H1 (cell line): Measurements from ENCODE around the gene CHRNG. TPM values are rescaled to one million over a fixed set of nuclear protein-coding genes. Genes with fewer than 3 reads are reported as not detected.

Source experiments
- CTCF ChIA-PET: fragments of 300-600 bp; sonication (Branson Sonifier 250); formaldehyde crosslinking; loops from one replicate; lab custom pipeline; 2021; ENCODE audit not compliant: partially characterized antibody; lab: Charles Lee
- POLR2A ChIA-PET: fragments of 300-600 bp; sonication (Branson Sonifier 250); formaldehyde crosslinking; loops from one replicate; lab custom pipeline; 2021; ENCODE audit warnings: inconsistent platforms; ENCODE audit not compliant: partially characterized antibody; lab: Charles Lee
- DNase-seq, 2 experiments: peaks; one replicate each; pipeline versions ENCODE4 v3.0.0 to v3.0.0-alpha.2; 2010 to 2022; ENCODE audit warnings: low spot score in 2 of 2, low read depth in 1 of 2, mixed read lengths in 1 of 2
- FAIRE-seq: peaks from 2 replicates; lab custom pipeline; 2011; peaks lifted over from hg19 to GRCh38; lab: Jason Lieb, UNC
- H2AFZ ChIP-seq: 2 replicates; pipeline ENCODE4 v1.8.1; 2012; ENCODE audit warnings: low read length, inconsistent platforms
- H2AK5ac ChIP-seq: 2 replicates; pipeline ENCODE4 v1.6.1; 2013; ENCODE audit warnings: low read depth, low read length
- H2BK120ac ChIP-seq: replicated peaks from 2 replicates; pipeline ENCODE3; 2013; ENCODE audit warnings: low read depth, low read length, inconsistent platforms
- H2BK12ac ChIP-seq: 2 replicates; pipeline ENCODE4 v1.6.1; 2013; ENCODE audit warnings: low read depth, low read length
- H2BK15ac ChIP-seq: 2 replicates; pipeline ENCODE4 v1.6.1; 2013; ENCODE audit warnings: low read length
- H2BK20ac ChIP-seq: 2 replicates; pipeline ENCODE4 v1.6.1; 2013; ENCODE audit warnings: low read length
- H2BK5ac ChIP-seq: 2 replicates; pipeline ENCODE4 v1.6.1; 2013; ENCODE audit warnings: low read depth, low read length
- H3K14ac ChIP-seq: 2 replicates; pipeline ENCODE4 v1.6.1; 2013; ENCODE audit warnings: inconsistent platforms; ENCODE audit not compliant: insufficient read length
- H3K18ac ChIP-seq: 2 replicates; pipeline ENCODE4 v1.6.1; 2013; ENCODE audit warnings: low read length; ENCODE audit errors: extremely low read depth
- H3K23ac ChIP-seq: 2 replicates; pipeline ENCODE4 v1.6.1; 2013; ENCODE audit warnings: inconsistent platforms; ENCODE audit not compliant: insufficient read length
- H3K23me2 ChIP-seq: 2 replicates; pipeline ENCODE4 v1.6.1; 2013; ENCODE audit warnings: low read depth, low read length
- H3K27ac ChIP-seq: 2 replicates; pipeline ENCODE4 v1.6.1; 2011; ENCODE audit warnings: low read depth, low read length, inconsistent platforms
- H3K27me3 ChIP-seq, 4 experiments: replicated peaks in 1 of 4; 1 replicate in 1 of 4; 2 replicates in 3 of 4; pipeline versions ENCODE4 v1.6.1 to v1.8.1; 2011 to 2013; ENCODE audit warnings: low read length in 3 of 4, mild to moderate bottlenecking in 3 of 4, inconsistent platforms in 2 of 4, mixed read lengths in 2 of 4, moderate library complexity in 1 of 4; ENCODE audit not compliant: control insufficient read depth in 3 of 4, insufficient read depth in 3 of 4; ENCODE audit errors: extremely low read depth in 1 of 4
- H3K36me3 ChIP-seq, 4 experiments: 2 replicates each; pipeline versions ENCODE4 v1.6.1 to v1.8.1; 2011 to 2013; ENCODE audit warnings: mild to moderate bottlenecking in 4 of 4, low read length in 3 of 4, moderate library complexity in 2 of 4, control low read depth in 1 of 4, inconsistent platforms in 1 of 4; ENCODE audit not compliant: insufficient read depth in 4 of 4, control insufficient read depth in 2 of 4
- H3K4ac ChIP-seq: replicated peaks from 2 replicates; pipeline ENCODE3; 2013; ENCODE audit warnings: low read length, low read depth, mixed read lengths, inconsistent platforms; ENCODE audit not compliant: insufficient read length
- H3K4me1 ChIP-seq, 4 experiments: replicated peaks in 1 of 4; 1 replicate in 1 of 4; 2 replicates in 3 of 4; pipeline versions ENCODE4 v1.6.1 to v1.8.1; 2011 to 2013; ENCODE audit warnings: low read length in 3 of 4, inconsistent platforms in 2 of 4, mixed read lengths in 1 of 4; ENCODE audit not compliant: insufficient read depth in 4 of 4, control insufficient read depth in 3 of 4
- H3K4me2 ChIP-seq, 2 experiments: 2 replicates each; pipeline versions ENCODE4 v1.6.1 to v1.8.1; 2011 to 2013; ENCODE audit warnings: low read depth in 2 of 2, low read length in 2 of 2, control low read depth in 1 of 2, inconsistent platforms in 1 of 2, mild to moderate bottlenecking in 1 of 2; ENCODE audit not compliant: insufficient read depth in 1 of 2
- H3K4me3 ChIP-seq, 4 experiments: fragments of 200-600, 300-600 bp in 1 of 4; sonication (generic), shearing (Covaris generic), sonication (Bioruptor Twin) in 1 of 4; 2 replicates each; pipeline versions ENCODE4 v1.5.1 to v1.8.1; 2011 to 2016; ENCODE audit warnings: low read length in 4 of 4, low read depth in 3 of 4, control low read depth in 2 of 4, inconsistent platforms in 2 of 4, mild to moderate bottlenecking in 2 of 4, mixed read lengths in 1 of 4, moderate library complexity in 1 of 4; ENCODE audit not compliant: insufficient read depth in 2 of 4; ENCODE audit errors: extremely low read depth in 1 of 4
- H3K56ac ChIP-seq: replicated peaks from 2 replicates; pipeline ENCODE3; 2013; ENCODE audit warnings: low read depth, mild to moderate bottlenecking, mixed read lengths, low read length, inconsistent platforms; ENCODE audit not compliant: insufficient read length
- H3K79me1 ChIP-seq: 2 replicates; pipeline ENCODE4 v1.6.1; 2013; ENCODE audit warnings: low read depth, low read length, control low read depth
- H3K79me2 ChIP-seq, 2 experiments: 2 replicates each; pipeline versions ENCODE4 v1.6.1 to v1.8.1; 2012 to 2013; ENCODE audit warnings: low read length in 2 of 2, mild to moderate bottlenecking in 2 of 2, inconsistent platforms in 1 of 2; ENCODE audit not compliant: insufficient read depth in 2 of 2, control insufficient read depth in 1 of 2
- H3K9ac ChIP-seq, 4 experiments: replicated peaks in 1 of 4; 1 replicate in 1 of 4; 2 replicates in 3 of 4; pipeline versions ENCODE4 v1.6.1 to v1.8.1; 2011 to 2013; ENCODE audit warnings: low read depth in 3 of 4, low read length in 3 of 4, control low read depth in 2 of 4, mild to moderate bottlenecking in 2 of 4, moderate library complexity in 2 of 4, inconsistent platforms in 1 of 4; ENCODE audit errors: extremely low read depth in 1 of 4
- H3K9me3 ChIP-seq, 2 experiments: 2 replicates each; pipeline versions ENCODE4 v1.6.1 to v1.8.1; 2012 to 2013; ENCODE audit warnings: mild to moderate bottlenecking in 2 of 2, moderate library complexity in 2 of 2, control low read depth in 1 of 2, inconsistent platforms in 1 of 2, low read depth in 1 of 2, low read length in 1 of 2, mixed read lengths in 1 of 2; ENCODE audit not compliant: insufficient read depth in 2 of 2
- H4K20me1 ChIP-seq, 2 experiments: replicated peaks in 1 of 2; 2 replicates each; pipeline versions ENCODE3 to v1.8.1; 2011 to 2013; ENCODE audit warnings: inconsistent platforms in 2 of 2, low read length in 2 of 2, mild to moderate bottlenecking in 1 of 2; ENCODE audit not compliant: insufficient read depth in 2 of 2, control insufficient read depth in 1 of 2
- H4K5ac ChIP-seq: 2 replicates; pipeline ENCODE4 v1.6.1; 2013; ENCODE audit warnings: low read length, low read depth, mixed read lengths, inconsistent platforms; ENCODE audit not compliant: insufficient read length
- H4K8ac ChIP-seq: 2 replicates; pipeline ENCODE4 v1.8.0; 2013; ENCODE audit warnings: mild to moderate bottlenecking, moderate library complexity, low read length, inconsistent platforms; ENCODE audit not compliant: insufficient read depth; ENCODE audit errors: extremely low read depth
- H4K91ac ChIP-seq: replicated peaks from 2 replicates; pipeline ENCODE3; 2013; ENCODE audit warnings: low read length, mixed read lengths, inconsistent platforms; ENCODE audit not compliant: insufficient read length
- MAFK ChIP-seq: IDR thresholded peaks from 2 replicates; pipeline ENCODE4 v1.6.1; 2012; ENCODE audit warnings: low read depth, mild to moderate bottlenecking, improper control_type of control experiment, low read length
- TAF1 ChIP-seq: IDR thresholded peaks from 2 replicates; pipeline ENCODE4 v1.6.1; 2011; ENCODE audit warnings: mild to moderate bottlenecking, low read depth, low read length
- WGBS, 2 experiments: shearing (Covaris generic) in 1 of 2; methylation state at CpG; one replicate each; pipeline versions ENCODE4 v1.1.6 to v1.1.7; 2013 to 2015; ENCODE audit warnings: low lambda C conversion rate in 2 of 2, mixed read lengths in 2 of 2, inconsistent platforms in 1 of 2, low coverage in 1 of 2, missing lambda C conversion rate in 1 of 2; ENCODE audit not compliant: insufficient replicate concordance in 2 of 2, insufficient coverage in 1 of 2, insufficient read length in 1 of 2; ENCODE audit errors: extremely low coverage in 1 of 2, missing lambda C conversion rate in 1 of 2; 5-methylcytosine and 5-hydroxymethylcytosine counted together
- polyA plus RNA-seq, 7 experiments: library from polyadenylated mRNA; depleted of rRNA in 3 of 7; stranded (reverse) in 5 of 7; unstranded in 2 of 7; fragments of >200 nt in 5 of 7; fragments of 200-250 nt in 2 of 7; gene quantifications; 1 replicate in 5 of 7; 2 replicates in 1 of 7; 4 replicates in 1 of 7; pipeline versions ENCODE4 v1.2.1 to v1.2.3, GENCODE V29; 2011 to 2013; ENCODE audit warnings: missing spikeins in 2 of 7, mixed read lengths in 2 of 7
- total RNA-seq: library from RNA; stranded (reverse); fragmentation: NEBNext Ultra II Directional; extraction: Animal tissue kit (Norgen Biotek cat#: 25700); gene quantifications from 2 replicates; pipeline ENCODE4 v1.2.1, GENCODE V29; 2021

CHRNG gene
- total and polyA plus RNA-seq, 2 of the 8 experiments (the other 6 are each of a cell fraction or from before 2014, with no cell fraction given) = 0.05 TPM; not detected in 1

- CTCF ChIA-PET = no interaction called here
- POLR2A ChIA-PET = interaction anchor here (1.1 to 1.4 kb wide), 3 partner anchors 8 to 38 kb away, joined by 4 to 6 read pairs (median 5); no protein-coding TSS in a partner anchor
- Histone ChIP-seq H3K14ac (no peak overlapping the region), H2AFZ (no peak overlapping the region), H2BK5ac (peak overlapping the region; percentile 44; the same call in 1 of the 2 replicates), H3K23me2 (no peaks in the 10 kb centered on the region), H3K56ac (no peak overlapping the region), H3K79me2 (no peaks in the 10 kb centered on the region), H3K18ac (no peak overlapping the region), H4K20me1 (peaks cover 0 to 1% of the 10 kb centered on the region in 2 experiments), H3K23ac (no peak overlapping the region), H3K36me3 (no peaks in the 10 kb centered on the region; a peak in 1 of 8 replicates), H2BK20ac (0 out of 2 replicates have a peak overlapping the region, but pooled peaks have one; percentile 32), H3K9ac (no peak overlapping the region), H2BK15ac (peak overlapping the region; percentile 61), H2AK5ac (no peak overlapping the region; the same call in 1 of the 2 replicates), H4K8ac (no peak overlapping the region; the same call in 1 of the 2 replicates), H3K9me3 (no peaks in the 10 kb centered on the region), H3K4me1 (peaks cover 0 to 9% (median 0%) of the 10 kb centered on the region in 4 experiments; a peak in 2 of 7 replicates), H4K5ac (no peak overlapping the region), H3K4ac (no peak overlapping the region), H2BK12ac (peak overlapping the region; percentile 95), H3K4me3 (no peak overlapping the region), H3K27ac (no peak overlapping the region), H3K27me3 (no peaks in the 10 kb centered on the region), H2BK120ac (peak overlapping the region; percentile 60), H4K91ac (peak overlapping the region; percentile 47), H3K79me1 (no peaks in the 10 kb centered on the region; the same call in none of the 2 replicates), H3K4me2 (no peak overlapping the region)
- 92% methylated on average over 18 of the region's 18 CpGs; no CpG with 5 or more reads in 1 of the 2 experiments for WGBS, 2 experiments
- DNase-seq (no peak), FAIRE-seq (no peak)
- TF ChIP-seq MAFK (0 out of 2 replicates have a peak, but pooled peaks have one; percentile 2), TAF1 (no peak)
Measured at GRCh38 chr2:232588680-232589585, 49.4 kb downstream of the CHRNG start.
